Activated CD8-positive, alpha-beta T cell treated with anti-CD3 and anti-CD28 coated beads for 36 hours (primary cell): Measurements from ENCODE around the gene MAGI2. TPM values are rescaled to one million over a fixed set of nuclear protein-coding genes. Genes with fewer than 3 reads are reported as not detected.

ENCODE experiments used
- ATAC-seq: fragments of 200-7000 bp; cut with Tn5 transposase; one replicate; pipeline ENCODE4 v1.10.0; 2021; ENCODE audit warnings: mild to moderate bottlenecking, moderate library complexity
- CTCF ChIA-PET: fragments of 350-600 bp; sonication (Branson Sonifier 250); formaldehyde crosslinking; loops from one replicate; lab custom pipeline; 2021; ENCODE audit warnings: antibody characterized with exemption; lab: Charles Lee
- POLR2A ChIA-PET: fragments of 350-600 bp; sonication (Branson Sonifier 250); formaldehyde crosslinking; loops from one replicate; lab custom pipeline; 2021; ENCODE audit warnings: antibody characterized with exemption; lab: Charles Lee
- DNase-seq: peaks from one replicate; pipeline ENCODE4 v3.0.0-alpha.2; 2020
- H3K27ac Mint-ChIP-seq: one replicate; pipeline ENCODE4 v1.8.0; 2021; ENCODE audit warnings: mild to moderate bottlenecking, mixed read lengths
- H3K27me3 Mint-ChIP-seq: one replicate; pipeline ENCODE4 v1.8.0; 2021; ENCODE audit warnings: mixed read lengths
- H3K36me3 Mint-ChIP-seq: one replicate; pipeline ENCODE4 v1.8.0; 2021; ENCODE audit warnings: low read depth, mixed read lengths
- H3K4me1 Mint-ChIP-seq: one replicate; pipeline ENCODE4 v1.8.0; 2021; ENCODE audit warnings: low read depth, mixed read lengths
- H3K4me3 Mint-ChIP-seq: one replicate; pipeline ENCODE4 v1.8.0; 2021; ENCODE audit warnings: mild to moderate bottlenecking, moderate library complexity, mixed read lengths
- H3K9me3 Mint-ChIP-seq: one replicate; pipeline ENCODE4 v1.8.0; 2021; ENCODE audit warnings: mixed read lengths
- intact Hi-C: fragments of 100-400 bp; cut with micrococcal nuclease; formaldehyde crosslinking; loops from one replicate; pipeline ENCODE4 v1.10.0; 2022
- total RNA-seq, 2 experiments: library from RNA; stranded (reverse); gene quantifications; one replicate each; pipeline ENCODE4 v1.2.3, GENCODE V29; 2021
- TF ChIP-seq, protein P1 (sequence below): fragments of 200-600 bp; IDR thresholded peaks from one replicate; pipeline ENCODE4 v1.8.0; 2022; ENCODE audit warnings: antibody characterized with exemption, mild to moderate bottlenecking

Gene MAGI2
- total RNA-seq, 2 experiments from 2014 or later = 0.04 to 0.09 TPM

DNA sequence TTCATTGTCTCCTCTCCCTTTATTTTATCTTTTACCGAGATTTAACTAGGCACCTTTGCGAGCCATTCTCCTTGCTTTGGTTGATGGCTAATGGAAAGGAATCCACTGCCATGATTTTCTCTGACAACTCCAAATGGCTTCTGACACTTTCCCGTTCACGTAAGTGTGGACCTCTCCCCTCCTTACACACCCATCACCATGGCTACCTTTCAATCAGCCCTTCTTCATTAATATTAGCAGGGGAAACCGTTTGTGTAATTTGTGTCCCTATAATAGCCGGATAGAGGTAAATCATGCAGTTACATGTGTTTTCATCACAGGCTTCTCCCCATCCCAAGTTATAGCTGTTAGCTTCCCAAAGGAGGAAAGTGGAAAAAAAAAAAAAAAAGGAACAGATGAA lies 767.3 kb downstream of the MAGI2 start:
- Mint-ChIP-seq H3K27ac (no peak overlapping the region), H3K27me3 (no peaks in the 10 kb centered on the region), H3K4me1 (no peaks in the 10 kb centered on the region), H3K9me3 (no peaks in the 10 kb centered on the region), H3K4me3 (no peak overlapping the region), H3K36me3 (no peaks in the 10 kb centered on the region)
- DNase-seq = no peak
- ChIA-PET POLR2A (no interaction called here), CTCF (interaction anchor here (0.7 kb wide), 1 partner anchor 258 kb away, joined by 3 read pairs; no protein-coding TSS in a partner anchor)
- ATAC-seq = no peak
- TF ChIP-seq, protein P1, sequence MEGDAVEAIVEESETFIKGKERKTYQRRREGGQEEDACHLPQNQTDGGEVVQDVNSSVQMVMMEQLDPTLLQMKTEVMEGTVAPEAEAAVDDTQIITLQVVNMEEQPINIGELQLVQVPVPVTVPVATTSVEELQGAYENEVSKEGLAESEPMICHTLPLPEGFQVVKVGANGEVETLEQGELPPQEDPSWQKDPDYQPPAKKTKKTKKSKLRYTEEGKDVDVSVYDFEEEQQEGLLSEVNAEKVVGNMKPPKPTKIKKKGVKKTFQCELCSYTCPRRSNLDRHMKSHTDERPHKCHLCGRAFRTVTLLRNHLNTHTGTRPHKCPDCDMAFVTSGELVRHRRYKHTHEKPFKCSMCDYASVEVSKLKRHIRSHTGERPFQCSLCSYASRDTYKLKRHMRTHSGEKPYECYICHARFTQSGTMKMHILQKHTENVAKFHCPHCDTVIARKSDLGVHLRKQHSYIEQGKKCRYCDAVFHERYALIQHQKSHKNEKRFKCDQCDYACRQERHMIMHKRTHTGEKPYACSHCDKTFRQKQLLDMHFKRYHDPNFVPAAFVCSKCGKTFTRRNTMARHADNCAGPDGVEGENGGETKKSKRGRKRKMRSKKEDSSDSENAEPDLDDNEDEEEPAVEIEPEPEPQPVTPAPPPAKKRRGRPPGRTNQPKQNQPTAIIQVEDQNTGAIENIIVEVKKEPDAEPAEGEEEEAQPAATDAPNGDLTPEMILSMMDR = no peak
- intact Hi-C loops = no loop called here

- TF ChIP-seq, protein P1 = no peak
- Mint-ChIP-seq H3K4me1 (no peaks in the 10 kb centered on the region), H3K9me3 (no peaks in the 10 kb centered on the region), H3K27ac (no peak overlapping the region), H3K4me3 (no peak overlapping the region), H3K27me3 (no peaks in the 10 kb centered on the region), H3K36me3 (no peaks in the 10 kb centered on the region)
- POLR2A ChIA-PET = no interaction called here
- DNase-seq (no peak), ATAC-seq (no peak)
- intact Hi-C loops = no loop called here
- CTCF ChIA-PET = no interaction called here
Measured at GRCh38 chr7:78684201-78684600, 769.3 kb downstream of the MAGI2 start.

DNA sequence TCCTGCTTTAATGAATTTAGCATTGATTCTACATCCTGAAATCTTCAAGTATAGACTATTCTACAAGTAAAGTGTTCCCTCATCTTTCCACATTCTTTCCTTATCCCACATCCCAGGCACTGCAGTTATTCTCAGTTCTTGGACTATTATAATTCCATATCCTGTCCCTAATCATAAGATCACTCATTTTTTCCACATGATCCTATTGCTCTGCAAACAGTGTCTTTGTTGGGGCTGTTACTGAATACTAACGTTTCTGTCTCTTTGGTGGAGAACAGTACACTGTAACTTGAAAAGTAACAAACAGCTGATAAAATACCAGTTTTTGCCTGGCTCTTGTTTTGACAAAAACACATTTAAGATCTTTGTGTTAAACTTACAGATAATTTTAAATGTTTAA lies 769.9 kb downstream of the MAGI2 start:
- Mint-ChIP-seq H3K27me3 (no peaks in the 10 kb centered on the region), H3K36me3 (no peaks in the 10 kb centered on the region), H3K9me3 (no peaks in the 10 kb centered on the region), H3K27ac (no peak overlapping the region), H3K4me1 (no peaks in the 10 kb centered on the region), H3K4me3 (no peak overlapping the region)
- no peak for DNase-seq
- CTCF ChIA-PET = no interaction called here
- TF ChIP-seq, protein P1 = no peak
- POLR2A ChIA-PET = no interaction called here
- no peak for ATAC-seq
- intact Hi-C loops = no loop called here

DNA sequence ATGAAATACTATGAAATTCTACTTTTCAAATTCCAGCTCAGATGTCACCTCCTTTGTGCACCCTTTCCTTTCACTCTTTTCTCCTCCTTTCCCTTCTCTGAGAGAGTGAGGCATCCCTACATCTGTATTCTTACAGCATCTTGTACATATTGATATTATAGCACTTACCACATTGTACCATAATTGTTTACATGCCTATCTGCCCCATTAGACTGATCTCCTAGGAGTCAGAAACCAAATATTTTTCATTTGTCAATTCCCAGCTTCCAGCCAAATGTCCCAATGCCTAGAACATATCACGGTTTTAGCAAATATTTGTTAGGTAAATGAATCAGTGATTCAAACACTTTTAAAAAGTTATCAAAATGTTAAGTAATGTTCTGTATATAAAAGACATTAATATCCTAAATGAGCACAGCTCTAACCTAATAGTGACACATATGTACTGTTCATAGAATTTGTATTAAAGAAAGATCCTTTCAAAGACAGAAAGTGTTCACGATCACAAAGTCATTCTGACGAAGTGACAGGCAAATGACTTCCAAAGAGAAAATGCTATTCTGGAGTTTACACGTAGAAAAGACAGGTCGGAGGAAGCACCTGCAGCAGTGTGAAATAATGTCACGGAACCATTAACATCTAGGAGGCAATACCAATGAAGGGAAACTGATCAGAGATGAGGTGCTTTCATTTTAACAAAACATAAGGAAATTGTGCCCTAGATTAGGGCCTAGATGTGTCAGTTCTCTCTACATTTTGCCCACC lies 774.2 kb downstream of the MAGI2 start:
- CTCF ChIA-PET = no interaction called here

GRCh38 chr7:78677391-78677790 lies 776.1 kb downstream of the MAGI2 start:
- Mint-ChIP-seq H3K9me3 (no peaks in the 10 kb centered on the region), H3K4me3 (no peak overlapping the region), H3K4me1 (no peaks in the 10 kb centered on the region), H3K27ac (no peak overlapping the region), H3K27me3 (no peaks in the 10 kb centered on the region), H3K36me3 (no peaks in the 10 kb centered on the region)
- DNase-seq = no peak
- TF ChIP-seq, protein P1 = no peak
- intact Hi-C loops = no loop called here
- CTCF ChIA-PET = no interaction called here
- ATAC-seq = no peak
- POLR2A ChIA-PET = no interaction called here

More for the DNA sequence above, 774.2 kb downstream of the MAGI2 start:
- Mint-ChIP-seq H3K27ac (no peak overlapping the region), H3K4me3 (no peak overlapping the region), H3K4me1 (no peaks in the 10 kb centered on the region), H3K36me3 (no peaks in the 10 kb centered on the region), H3K9me3 (no peaks in the 10 kb centered on the region), H3K27me3 (no peaks in the 10 kb centered on the region)
- ATAC-seq = no peak
- TF ChIP-seq, protein P1 = no peak
- POLR2A ChIA-PET = no interaction called here
- intact Hi-C loops = no loop called here
- no peak for DNase-seq
